Sigmoid colon (tissue), 7 donors: ENCODE results near the gene SLC12A5. TPM values are rescaled to one million over a fixed set of nuclear protein-coding genes. Genes with fewer than 3 reads are reported as not detected.
A peak's percentile ranks its signal among the peaks of the same experiment; 100 is the strongest.

Source experiments
- DNase-seq: peaks from one replicate; pipeline ENCODE4 v3.0.0-alpha.2; 2019
- H3K27ac ChIP-seq, 4 donors: fragments of 200-600 bp; sonication (generic); one replicate each; pipeline ENCODE4 v1.5.1; 2016 to 2019; ENCODE audit warnings: mild to moderate bottlenecking in 1 of 4
- H3K27me3 ChIP-seq, 3 donors: fragments of 200-600 bp; sonication (generic); one replicate each; pipeline ENCODE4 v1.5.1; 2019; ENCODE audit warnings: mild to moderate bottlenecking in 1 of 3
- H3K36me3 ChIP-seq, 4 donors: fragments of 200-600 bp; sonication (generic); one replicate each; pipeline ENCODE4 v1.5.1; 2016 to 2019
- H3K4me1 ChIP-seq, 4 donors: fragments of 200-600 bp; sonication (generic); one replicate each; pipeline ENCODE4 v1.5.1; 2017 to 2019
- H3K4me3 ChIP-seq, 4 donors: fragments of 200-600 bp; sonication (generic); one replicate each; pipeline ENCODE4 v1.5.1; 2017 to 2019; ENCODE audit warnings: mild to moderate bottlenecking in 2 of 4, moderate library complexity in 1 of 4
- H3K9me3 ChIP-seq, 4 donors: fragments of 200-600 bp in 3 of 4; sonication (generic) in 3 of 4; one replicate each; pipeline versions ENCODE4 v1.5.1 to v1.6.1; 2013 to 2019
- CTCF ChIP-seq, 4 experiments: fragments of 450-650 bp in 3 of 4; fragments of 200-600 bp in 1 of 4; IDR thresholded peaks; one replicate each; pipeline ENCODE4 v1.5.1; 2016 to 2019; ENCODE audit warnings: antibody characterized with exemption in 4 of 4, mild to moderate bottlenecking in 3 of 4, moderate library complexity in 2 of 4
- EP300 ChIP-seq, 4 donors: sonication (generic); formaldehyde crosslinking; IDR thresholded peaks; one replicate each; pipeline ENCODE4 v1.6.1; 2017; ENCODE audit warnings: antibody characterized with exemption in 4 of 4
- POLR2A ChIP-seq, 2 donors: fragments of 450-650 bp; IDR thresholded peaks; one replicate each; pipeline ENCODE4 v1.6.1; 2016; ENCODE audit warnings: antibody characterized with exemption in 2 of 2, mild to moderate bottlenecking in 2 of 2, moderate library complexity in 2 of 2
- POLR2AphosphoS5 ChIP-seq, 4 donors: sonication (generic); formaldehyde crosslinking; IDR thresholded peaks; one replicate each; pipeline ENCODE4 v1.6.1; 2017; ENCODE audit warnings: antibody characterized with exemption in 4 of 4
- WGBS, 2 donors: extraction: QIAGEN DNeasy Blood & Tissue Kit; methylation state at CpG; one replicate each; pipeline ENCODE4 v1.1.7; 2013; 5-methylcytosine and 5-hydroxymethylcytosine counted together
- intact Hi-C: fragments of 100-400 bp; cut with DNase I; formaldehyde crosslinking; loops from one replicate; pipeline ENCODE4 v1.15.1; 2023
- polyA plus RNA-seq, 3 donors: library from polyadenylated mRNA; stranded (reverse); fragments of 200-250 nt; gene quantifications; one replicate each; pipeline ENCODE4 v1.2.3, GENCODE V29; 2013
- total RNA-seq, 4 donors: library from RNA; depleted of rRNA; stranded (reverse); fragments of >200 nt; gene quantifications; one replicate each; pipeline ENCODE4 v1.1.0, GENCODE V29; 2016
- donor health status: healthy with polysubstance abuse.
- donor health status: Bipolar disorder and iron deficiency.
- donor health status: healthy.

The SLC12A5 gene
- total and polyA plus RNA-seq, 7 donors = 0.14 to 1.4 TPM; not detected in 5

DNA sequence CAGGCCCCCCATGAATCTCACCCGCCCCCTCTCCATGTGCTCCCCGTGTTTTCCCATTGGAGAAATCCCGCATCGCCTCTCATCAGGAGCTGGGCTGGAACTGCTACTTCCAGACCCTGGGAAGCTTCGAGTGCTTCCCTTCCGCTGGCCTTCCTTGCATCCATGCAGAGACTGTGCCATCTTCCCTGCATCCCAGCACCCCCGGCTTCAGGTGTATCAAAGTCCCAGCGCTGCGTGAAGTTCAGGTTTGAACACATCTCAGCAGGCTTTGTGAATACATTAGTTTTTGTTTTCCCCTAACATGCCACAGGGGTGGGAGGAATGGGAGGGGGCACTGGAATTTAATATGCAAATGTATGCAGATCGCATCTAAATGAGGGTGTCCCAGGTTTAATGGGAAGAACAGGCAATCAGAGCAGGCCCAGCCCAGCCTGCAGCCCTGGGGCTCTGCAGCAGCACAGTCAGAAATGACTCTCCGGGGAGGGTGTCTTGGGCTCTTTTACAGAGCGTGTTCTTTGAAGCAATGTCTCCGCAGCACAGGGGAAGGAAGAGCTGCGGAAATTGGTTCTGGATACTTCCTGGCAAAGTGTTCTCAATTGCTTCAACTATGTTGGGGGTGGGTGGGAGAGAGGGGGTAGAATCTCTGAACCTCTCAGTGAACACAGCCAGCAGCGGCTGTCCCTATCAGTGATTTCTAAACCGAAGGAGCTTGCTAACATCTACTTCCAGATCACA is 28.6 kb upstream of the SLC12A5 start:
- H3K27ac ChIP-seq = no peak overlapping the region
- no peaks in the 10 kb centered on the region for H3K9me3 ChIP-seq
- H3K4me3 ChIP-seq = no peak overlapping the region
- intact Hi-C loops = no loop called here
- peak; percentile 58 for DNase-seq
- 44 to 51% methylated on average over 16 of the region's 16 CpGs for WGBS, 2 donors
- H3K4me1 ChIP-seq = no peaks in the 10 kb centered on the region
- H3K27me3 ChIP-seq = peaks cover 0 to 75% (median 33%) of the 10 kb centered on the region in 3 donors
- H3K36me3 ChIP-seq = no peaks in the 10 kb centered on the region
- no peak for TF ChIP-seq EP300 (IDR thresholded peaks at IDR 0.05)
- no peak for TF ChIP-seq POLR2A (IDR thresholded peaks at IDR 0.05)

GRCh38 chr20:46001498-46001897 is 27.5 kb upstream of the SLC12A5 start:
- no peak for TF ChIP-seq CTCF (IDR thresholded peaks at IDR 0.05)
- no peak for TF ChIP-seq EP300 (IDR thresholded peaks at IDR 0.05)
- TF ChIP-seq POLR2AphosphoS5 (IDR thresholded peaks at IDR 0.05) = no peak
- TF ChIP-seq POLR2A (IDR thresholded peaks at IDR 0.05) = no peak
- WGBS, 2 donors = 78 to 92% methylated on average over 5 of the region's 5 CpGs
- no peaks in the 10 kb centered on the region for H3K9me3 ChIP-seq
- H3K27me3 ChIP-seq = peaks cover 0 to 75% (median 33%) of the 10 kb centered on the region in 3 donors
- no peak overlapping the region for H3K4me3 ChIP-seq
- peak; percentile 27 for DNase-seq
- H3K27ac ChIP-seq = no peak overlapping the region
- H3K36me3 ChIP-seq = no peaks in the 10 kb centered on the region
- H3K4me1 ChIP-seq = no peaks in the 10 kb centered on the region
- intact Hi-C loops = no loop called here

GRCh38 chr20:46002008-46002407 is 27.0 kb upstream of the SLC12A5 start:
- H3K4me3 ChIP-seq = no peak overlapping the region
- peak; percentile 12 for DNase-seq
- WGBS, 2 donors = 75 to 92% methylated on average over 3 of the region's 3 CpGs
- H3K4me1 ChIP-seq = no peaks in the 10 kb centered on the region
- peaks cover 0 to 75% (median 31%) of the 10 kb centered on the region in 3 donors for H3K27me3 ChIP-seq
- intact Hi-C loops = no loop called here
- H3K36me3 ChIP-seq = no peaks in the 10 kb centered on the region
- H3K9me3 ChIP-seq = no peaks in the 10 kb centered on the region
- no peak overlapping the region for H3K27ac ChIP-seq
- TF ChIP-seq POLR2AphosphoS5 (IDR thresholded peaks at IDR 0.05) (no peak), CTCF (IDR thresholded peaks at IDR 0.05) (no peak), POLR2A (IDR thresholded peaks at IDR 0.05) (no peak), EP300 (IDR thresholded peaks at IDR 0.05) (no peak)

- DNase-seq = no peak
- peaks cover 0 to 75% (median 13%) of the 10 kb centered on the region in 3 donors for H3K27me3 ChIP-seq
- no peaks in the 10 kb centered on the region for H3K36me3 ChIP-seq
- H3K27ac ChIP-seq = no peak overlapping the region
- intact Hi-C loops = no loop called here
- H3K4me3 ChIP-seq = no peak overlapping the region
- WGBS, 2 donors = 42 to 49% methylated on average over 4 of the region's 4 CpGs
- H3K9me3 ChIP-seq = no peaks in the 10 kb centered on the region
- TF ChIP-seq EP300 (IDR thresholded peaks at IDR 0.05) (no peak), CTCF (IDR thresholded peaks at IDR 0.05) (no peak)
- H3K4me1 ChIP-seq = no peaks in the 10 kb centered on the region
Measured at GRCh38 chr20:46004187-46004586, 24.8 kb upstream of the SLC12A5 start.

DNA sequence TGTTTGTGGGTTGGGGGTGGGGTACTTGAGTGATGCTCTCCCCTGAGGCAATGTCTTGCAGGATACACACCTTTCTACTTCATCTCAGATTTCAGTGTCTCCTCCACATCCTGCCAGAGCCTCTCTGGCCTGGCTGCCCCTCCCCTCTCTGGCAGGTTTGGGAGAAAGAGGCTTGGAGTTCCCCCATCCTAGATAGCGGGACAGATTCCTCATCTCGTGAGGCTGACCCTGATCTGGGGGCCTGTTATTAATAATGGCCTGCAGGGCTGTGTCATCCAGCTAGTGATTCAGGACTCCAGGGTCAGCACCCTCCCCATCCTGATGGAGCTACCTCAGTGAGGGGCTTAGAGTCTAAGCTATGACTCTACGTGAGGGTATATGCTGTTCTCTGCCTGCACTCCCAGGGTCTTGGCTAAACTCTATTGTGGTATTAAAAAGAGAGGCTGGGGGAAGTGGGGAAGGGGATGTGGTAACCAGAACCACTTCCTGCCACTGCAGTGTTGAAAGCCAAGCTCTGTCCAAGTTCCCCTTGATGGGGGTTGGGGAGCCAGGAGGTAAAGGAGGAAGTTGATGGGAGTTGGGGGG is 24.0 kb upstream of the SLC12A5 start:
- no peak overlapping the region for H3K27ac ChIP-seq
- 11 to 32% methylated on average over 3 of the region's 3 CpGs for WGBS, 2 donors
- TF ChIP-seq CTCF (IDR thresholded peaks at IDR 0.05) = no peak
- TF ChIP-seq EP300 (IDR thresholded peaks at IDR 0.05) = no peak
- TF ChIP-seq POLR2A (IDR thresholded peaks at IDR 0.05) = no peak
- TF ChIP-seq POLR2AphosphoS5 (IDR thresholded peaks at IDR 0.05) = peak in 1 of 4 donors; percentile 45
- intact Hi-C loops = no loop called here
- no peaks in the 10 kb centered on the region for H3K9me3 ChIP-seq
- H3K27me3 ChIP-seq = peaks cover 0 to 75% (median 13%) of the 10 kb centered on the region in 3 donors
- DNase-seq = peak; percentile 77
- no peaks in the 10 kb centered on the region for H3K36me3 ChIP-seq
- no peak overlapping the region for H3K4me3 ChIP-seq
- no peaks in the 10 kb centered on the region for H3K4me1 ChIP-seq
